Calu3 (cell line): Measurements from ENCODE around the gene COL19A1. TPM values are rescaled to one million over a fixed set of nuclear protein-coding genes. Genes with fewer than 3 reads are reported as not detected.

Experiments used
- BruUV-seq: library from RNA; stranded (reverse); fragments of 400-500 nt; replicated peaks from 2 replicates; lab custom pipeline; 2021; lab: Mats Ljungman, UMichigan
- CTCF ChIA-PET: fragments of 300-600 bp; sonication (Branson Sonifier 250); formaldehyde crosslinking; loops from one replicate; lab custom pipeline; 2022; ENCODE audit warnings: antibody characterized with exemption; lab: Charles Lee
- DNase-seq: peaks from one replicate; pipeline ENCODE4 v3.0.0; 2022
- H3K27ac Mint-ChIP-seq: one replicate; pipeline ENCODE4 v1.8.0; 2022; ENCODE audit warnings: mixed read lengths; ENCODE audit not compliant: unreplicated experiment
- H3K27me3 Mint-ChIP-seq: one replicate; pipeline ENCODE4 v1.8.0; 2022; ENCODE audit warnings: mixed read lengths; ENCODE audit not compliant: unreplicated experiment
- H3K36me3 Mint-ChIP-seq: one replicate; pipeline ENCODE4 v1.8.0; 2022; ENCODE audit warnings: mild to moderate bottlenecking, moderate library complexity, mixed read lengths; ENCODE audit not compliant: insufficient read depth, unreplicated experiment
- H3K4me1 Mint-ChIP-seq: one replicate; pipeline ENCODE4 v1.8.0; 2022; ENCODE audit warnings: mild to moderate bottlenecking, low read depth, mixed read lengths; ENCODE audit not compliant: unreplicated experiment
- H3K4me3 Mint-ChIP-seq: one replicate; pipeline ENCODE4 v1.8.0; 2022; ENCODE audit warnings: mild to moderate bottlenecking, low read depth, moderate library complexity, mixed read lengths; ENCODE audit not compliant: unreplicated experiment
- H3K9me3 Mint-ChIP-seq: one replicate; pipeline ENCODE4 v1.8.0; 2022; ENCODE audit warnings: low read depth, mixed read lengths; ENCODE audit not compliant: unreplicated experiment
- CTCF ChIP-seq: fragments of 200-600 bp; IDR thresholded peaks from one replicate; pipeline ENCODE4 v1.8.0; 2022; ENCODE audit warnings: antibody characterized with exemption; ENCODE audit not compliant: unreplicated experiment
- intact Hi-C: fragments of 100-400 bp; cut with micrococcal nuclease; formaldehyde crosslinking; loops from one replicate; pipeline ENCODE4 v1.10.0; 2022; ENCODE audit not compliant: unreplicated experiment
- total RNA-seq: library from RNA; stranded (reverse); gene quantifications from 2 replicates; pipeline ENCODE4 v1.2.3, GENCODE V29; 2022

COL19A1 gene
- total RNA-seq, 1 experiment from 2014 or later: not detected

GRCh38 chr6:70136996-70137395, 270.6 kb downstream of the COL19A1 start:
- no TSS peak for BruUV-seq
- Mint-ChIP-seq H3K27ac (no peak overlapping the region), H3K4me1 (no peaks in the 10 kb centered on the region), H3K27me3 (peaks cover 22% of the 10 kb centered on the region), H3K36me3 (no peaks in the 10 kb centered on the region), H3K4me3 (no peak overlapping the region), H3K9me3 (no peaks in the 10 kb centered on the region)
- TF ChIP-seq CTCF: no peak
- no peak for DNase-seq
- intact Hi-C loops: no loop called here
- CTCF ChIA-PET: interaction anchor here (0.7 kb wide), 1 partner anchor 974 kb away, joined by 3 read pairs; no protein-coding TSS in a partner anchor

GRCh38 chr6:70140496-70140895, 274.1 kb downstream of the COL19A1 start:
- Mint-ChIP-seq H3K9me3 (no peaks in the 10 kb centered on the region), H3K4me1 (no peaks in the 10 kb centered on the region), H3K4me3 (no peak overlapping the region), H3K27me3 (peaks cover 20% of the 10 kb centered on the region), H3K27ac (no peak overlapping the region), H3K36me3 (no peaks in the 10 kb centered on the region)
- CTCF ChIA-PET: no interaction called here
- intact Hi-C loops: no loop called here
- TF ChIP-seq CTCF: no peak
- no TSS peak for BruUV-seq
- DNase-seq: no peak

- BruUV-seq: no TSS peak
- no peak overlapping the region for H3K4me3 Mint-ChIP-seq
Measured at GRCh38 chr6:70142034-70142433, 275.7 kb downstream of the COL19A1 start.

GRCh38 chr6:70145178-70145577, 278.8 kb downstream of the COL19A1 start:
- CTCF ChIA-PET: no interaction called here

More at GRCh38 chr6:70142034-70142433, 275.7 kb downstream of the COL19A1 start:
- H3K27me3 Mint-ChIP-seq: peaks cover 20% of the 10 kb centered on the region
- no peaks in the 10 kb centered on the region for H3K9me3 Mint-ChIP-seq
- no peaks in the 10 kb centered on the region for H3K36me3 Mint-ChIP-seq
- H3K27ac Mint-ChIP-seq: no peak overlapping the region
- no peak for DNase-seq
- intact Hi-C loops: no loop called here
- no peak for TF ChIP-seq CTCF
- CTCF ChIA-PET: interaction anchor here (0.7 kb wide), 1 partner anchor 17 kb away, joined by 3 read pairs; no protein-coding TSS in a partner anchor
- no peaks in the 10 kb centered on the region for H3K4me1 Mint-ChIP-seq

More at GRCh38 chr6:70145178-70145577, 278.8 kb downstream of the COL19A1 start:
- Mint-ChIP-seq H3K4me1 (no peaks in the 10 kb centered on the region), H3K36me3 (no peaks in the 10 kb centered on the region), H3K27ac (no peak overlapping the region), H3K9me3 (no peaks in the 10 kb centered on the region), H3K27me3 (peaks cover 20% of the 10 kb centered on the region), H3K4me3 (no peak overlapping the region)
- intact Hi-C loops: no loop called here
- no TSS peak for BruUV-seq
- DNase-seq: no peak
- no peak for TF ChIP-seq CTCF
